ENCODE data around the gene CTNNA3.

The CTNNA3 gene

GRCh38 chr10:66925373-66925772, 770.6 kb downstream of the CTNNA3 start:
- no peaks in the 10 kb centered on the region for H3F3A ChIP-seq (ENCODE audit: insufficient read depth)
- no peak overlapping the region for H3K9ac ChIP-seq (ENCODE audit: low read length)
- H2AFZ ChIP-seq (ENCODE audit: low read depth, low read length, severe bottlenecking) = no peak overlapping the region
- no peak overlapping the region for H3K27ac ChIP-seq (ENCODE audit: low read depth, low read length)
- TF ChIP-seq CTCF (IDR thresholded peaks at IDR 0.05; ENCODE audit: insufficient read depth, low read length, poor library complexity, severe bottlenecking) (no peak), EZH2phosphoT487 (conservative IDR thresholded peaks at IDR 0.05; ENCODE audit: low read length) (no peak)
- no peak overlapping the region for H3K4me3 ChIP-seq (ENCODE audit: insufficient read depth, low read length, poor library complexity, severe bottlenecking)
- H3K36me3 ChIP-seq (ENCODE audit: low read length) = no peaks in the 10 kb centered on the region
- H3K4me2 ChIP-seq (ENCODE audit: low read depth, low read length, poor library complexity, severe bottlenecking) = no peak overlapping the region
- H4K20me1 ChIP-seq (ENCODE audit: low read depth, low read length) = no peaks in the 10 kb centered on the region
- no peaks in the 10 kb centered on the region for H3K9me2 ChIP-seq (replicated peaks; ENCODE audit: insufficient read depth, low read length)
- H3K27me3 ChIP-seq (ENCODE audit: low read length) = no peaks in the 10 kb centered on the region
- no peaks in the 10 kb centered on the region for H3K79me2 ChIP-seq (ENCODE audit: insufficient read depth, low read length)
- H3K9me3 ChIP-seq (ENCODE audit: insufficient read depth, low read length) = no peaks in the 10 kb centered on the region

DNA sequence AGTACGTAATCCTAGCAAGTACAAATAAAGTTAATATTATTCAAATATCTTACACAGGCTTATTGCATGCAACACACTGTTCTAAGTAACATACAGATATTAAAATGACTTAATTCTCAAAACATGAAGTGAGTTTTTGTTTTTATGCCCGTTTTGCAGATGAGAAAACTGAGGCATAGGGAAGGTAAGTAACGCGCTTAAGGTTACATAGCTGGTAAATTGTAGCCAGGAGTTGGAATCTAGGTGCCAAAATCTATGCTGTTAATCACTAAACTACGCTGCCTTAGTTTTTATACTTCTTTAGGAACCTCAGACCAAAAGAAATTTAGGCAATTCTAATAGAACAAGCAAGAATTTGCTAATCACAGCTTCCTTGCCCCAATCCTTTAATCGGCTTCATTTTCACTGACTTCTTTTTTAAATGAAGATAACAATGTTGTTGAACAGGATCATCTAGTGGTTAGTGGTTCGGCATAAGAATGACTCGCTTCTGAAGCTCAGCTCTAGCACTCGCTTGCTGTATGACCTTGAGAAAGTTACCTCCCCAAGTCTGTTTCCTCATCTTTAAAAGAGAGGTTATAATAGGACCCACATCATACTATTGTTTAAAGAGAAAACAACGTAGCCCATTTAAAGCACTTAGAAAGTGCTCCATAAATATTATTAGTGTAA, 771.2 kb downstream of the CTNNA3 start:
- no peaks in the 10 kb centered on the region for H3K27me3 ChIP-seq (ENCODE audit: low read length)
- no peaks in the 10 kb centered on the region for H3F3A ChIP-seq (ENCODE audit: insufficient read depth)
- H2AFZ ChIP-seq (ENCODE audit: low read depth, low read length, severe bottlenecking) = no peak overlapping the region
- no peak overlapping the region for H3K9ac ChIP-seq (ENCODE audit: low read length)
- no peaks in the 10 kb centered on the region for H3K9me3 ChIP-seq (ENCODE audit: insufficient read depth, low read length)
- no peak for TF ChIP-seq CTCF (IDR thresholded peaks at IDR 0.05; ENCODE audit: insufficient read depth, low read length, poor library complexity, severe bottlenecking)
- H3K36me3 ChIP-seq (ENCODE audit: low read length) = no peaks in the 10 kb centered on the region
- H3K9me2 ChIP-seq (replicated peaks; ENCODE audit: insufficient read depth, low read length) = no peaks in the 10 kb centered on the region
- no peaks in the 10 kb centered on the region for H4K20me1 ChIP-seq (ENCODE audit: low read depth, low read length)
- no peak overlapping the region for H3K4me2 ChIP-seq (ENCODE audit: low read depth, low read length, poor library complexity, severe bottlenecking)
- no peak overlapping the region for H3K27ac ChIP-seq (ENCODE audit: low read depth, low read length)
- no peaks in the 10 kb centered on the region for H3K79me2 ChIP-seq (ENCODE audit: insufficient read depth, low read length)
- no peak overlapping the region for H3K4me3 ChIP-seq (ENCODE audit: insufficient read depth, low read length, poor library complexity, severe bottlenecking)

GRCh38 chr10:66919248-66919647, 776.7 kb downstream of the CTNNA3 start:
- H3K4me2 ChIP-seq (ENCODE audit: low read depth, low read length, poor library complexity, severe bottlenecking) = no peak overlapping the region
- no peak overlapping the region for H3K4me3 ChIP-seq (ENCODE audit: insufficient read depth, low read length, poor library complexity, severe bottlenecking)
- no peak overlapping the region for H2AFZ ChIP-seq (ENCODE audit: low read depth, low read length, severe bottlenecking)
- H3F3A ChIP-seq (ENCODE audit: insufficient read depth) = no peaks in the 10 kb centered on the region
- no peaks in the 10 kb centered on the region for H3K9me2 ChIP-seq (replicated peaks; ENCODE audit: insufficient read depth, low read length)
- no peak for TF ChIP-seq CTCF (IDR thresholded peaks at IDR 0.05; ENCODE audit: insufficient read depth, low read length, poor library complexity, severe bottlenecking)
- no peak for TF ChIP-seq EZH2phosphoT487 (conservative IDR thresholded peaks at IDR 0.05; ENCODE audit: low read length)
- H3K27me3 ChIP-seq (ENCODE audit: low read length) = no peaks in the 10 kb centered on the region
- H3K36me3 ChIP-seq (ENCODE audit: low read length) = no peaks in the 10 kb centered on the region
- no peaks in the 10 kb centered on the region for H3K79me2 ChIP-seq (ENCODE audit: insufficient read depth, low read length)
- H3K9ac ChIP-seq (ENCODE audit: low read length) = no peak overlapping the region
- no peak overlapping the region for H3K27ac ChIP-seq (ENCODE audit: low read depth, low read length)
- H3K9me3 ChIP-seq (ENCODE audit: insufficient read depth, low read length) = no peaks in the 10 kb centered on the region
- no peaks in the 10 kb centered on the region for H4K20me1 ChIP-seq (ENCODE audit: low read depth, low read length)
